Esophagus muscularis mucosa (tissue), 4 donors: ENCODE measurements around the gene MRPS23.

Source experiments
- EP300 ChIP-seq: sonication (generic); formaldehyde crosslinking; IDR thresholded peaks from one replicate; pipeline ENCODE4 v1.6.1; 2017; ENCODE audit warnings: antibody characterized with exemption
- POLR2A ChIP-seq: fragments of 450-650 bp; IDR thresholded peaks from one replicate; pipeline ENCODE4 v1.6.1; 2017; ENCODE audit warnings: antibody characterized with exemption, moderate library complexity, mild to moderate bottlenecking, low read depth
- POLR2AphosphoS5 ChIP-seq, 2 donors: sonication (generic); formaldehyde crosslinking; IDR thresholded peaks; one replicate each; pipeline ENCODE4 v1.6.1; 2017; ENCODE audit warnings: antibody characterized with exemption in 2 of 2
- TF ChIP-seq, protein P1 (sequence below), 3 experiments: fragments of 200-600 bp in 2 of 3; fragments of 450-650 bp in 1 of 3; sonication (generic) in 2 of 3; IDR thresholded peaks; one replicate each; pipeline ENCODE4 v1.5.1; 2017 to 2019; ENCODE audit warnings: antibody characterized with exemption in 3 of 3, mild to moderate bottlenecking in 2 of 3, moderate library complexity in 1 of 3

GRCh38 chr17:57874058-57874419 is 24.2 kb upstream of the MRPS23 start:
- TF ChIP-seq, protein P1, sequence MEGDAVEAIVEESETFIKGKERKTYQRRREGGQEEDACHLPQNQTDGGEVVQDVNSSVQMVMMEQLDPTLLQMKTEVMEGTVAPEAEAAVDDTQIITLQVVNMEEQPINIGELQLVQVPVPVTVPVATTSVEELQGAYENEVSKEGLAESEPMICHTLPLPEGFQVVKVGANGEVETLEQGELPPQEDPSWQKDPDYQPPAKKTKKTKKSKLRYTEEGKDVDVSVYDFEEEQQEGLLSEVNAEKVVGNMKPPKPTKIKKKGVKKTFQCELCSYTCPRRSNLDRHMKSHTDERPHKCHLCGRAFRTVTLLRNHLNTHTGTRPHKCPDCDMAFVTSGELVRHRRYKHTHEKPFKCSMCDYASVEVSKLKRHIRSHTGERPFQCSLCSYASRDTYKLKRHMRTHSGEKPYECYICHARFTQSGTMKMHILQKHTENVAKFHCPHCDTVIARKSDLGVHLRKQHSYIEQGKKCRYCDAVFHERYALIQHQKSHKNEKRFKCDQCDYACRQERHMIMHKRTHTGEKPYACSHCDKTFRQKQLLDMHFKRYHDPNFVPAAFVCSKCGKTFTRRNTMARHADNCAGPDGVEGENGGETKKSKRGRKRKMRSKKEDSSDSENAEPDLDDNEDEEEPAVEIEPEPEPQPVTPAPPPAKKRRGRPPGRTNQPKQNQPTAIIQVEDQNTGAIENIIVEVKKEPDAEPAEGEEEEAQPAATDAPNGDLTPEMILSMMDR (IDR thresholded peaks at IDR 0.05), result no peak
- no peak for TF ChIP-seq POLR2AphosphoS5 (IDR thresholded peaks at IDR 0.05)
- no peak for TF ChIP-seq POLR2A
- TF ChIP-seq EP300, result no peak
